Liver (tissue), 9 donors: Measurements from ENCODE around the gene THOP1. TPM values are rescaled to one million over a fixed set of nuclear protein-coding genes. Genes with fewer than 3 reads are reported as not detected.

Experiments
- DNase-seq: peaks from one replicate; pipeline ENCODE4 v3.0.0-alpha.2; 2017; ENCODE audit warnings: low spot score
- H3K27ac ChIP-seq, 2 donors: one replicate each; pipeline ENCODE4 v1.7.0; 2013; ENCODE audit warnings: inconsistent platforms in 2 of 2, low read length in 2 of 2, control low read depth in 1 of 2, low read depth in 1 of 2, mild to moderate bottlenecking in 1 of 2
- H3K27me3 ChIP-seq, 4 donors: one replicate each; pipeline versions ENCODE4 v1.6.1 to v1.7.0; 2013; ENCODE audit warnings: low read length in 3 of 4, inconsistent platforms in 1 of 4, mild to moderate bottlenecking in 1 of 4, moderate library complexity in 1 of 4; ENCODE audit not compliant: control insufficient read depth in 4 of 4, insufficient read depth in 4 of 4
- H3K36me3 ChIP-seq, 4 donors: one replicate each; pipeline versions ENCODE4 v1.6.1 to v1.7.0; 2013; ENCODE audit warnings: low read length in 3 of 4, mild to moderate bottlenecking in 3 of 4, low read depth in 1 of 4, moderate library complexity in 1 of 4; ENCODE audit not compliant: control insufficient read depth in 4 of 4, insufficient read depth in 3 of 4
- H3K4me1 ChIP-seq, 4 donors: one replicate each; pipeline versions ENCODE4 v1.6.1 to v1.7.0; 2013; ENCODE audit warnings: low read length in 3 of 4, mild to moderate bottlenecking in 3 of 4, moderate library complexity in 1 of 4; ENCODE audit not compliant: control insufficient read depth in 4 of 4, insufficient read depth in 4 of 4
- H3K4me3 ChIP-seq, 3 donors: one replicate each; pipeline versions ENCODE4 v1.6.1 to v1.7.0; 2013; ENCODE audit warnings: low read length in 3 of 3, control low read depth in 1 of 3, low read depth in 1 of 3, mild to moderate bottlenecking in 1 of 3
- H3K9ac ChIP-seq, 2 donors: one replicate each; pipeline ENCODE4 v1.7.0; 2013; ENCODE audit warnings: low read length in 2 of 2, mild to moderate bottlenecking in 2 of 2, moderate library complexity in 2 of 2, control low read depth in 1 of 2, low read depth in 1 of 2
- H3K9me3 ChIP-seq, 4 donors: one replicate each; pipeline versions ENCODE4 v1.6.1 to v1.7.0; 2013; ENCODE audit warnings: low read length in 3 of 4; ENCODE audit not compliant: control insufficient read depth in 4 of 4
- CTCF ChIP-seq: fragments of 150-350 bp; IDR thresholded peaks from 2 replicates; pipeline ENCODE4 v1.5.1; 2017; ENCODE audit warnings: improper control_type of control experiment, low read depth, low read length; ENCODE audit not compliant: missing input control
- EGR1 ChIP-seq, 2 donors: IDR thresholded peaks; 2 replicates each; pipeline ENCODE4 v1.6.1; 2016 to 2018; ENCODE audit warnings: antibody characterized with exemption in 2 of 2, low read depth in 2 of 2
- FOXA1 ChIP-seq: IDR thresholded peaks from 2 replicates; pipeline ENCODE4 v1.6.1; 2016; ENCODE audit warnings: antibody characterized with exemption
- FOXA2 ChIP-seq: IDR thresholded peaks from 2 replicates; pipeline ENCODE4 v1.6.1; 2016; ENCODE audit warnings: antibody characterized with exemption
- GABPA ChIP-seq, 2 donors: IDR thresholded peaks in 1 of 2; conservative IDR thresholded peaks in 1 of 2; 2 replicates each; pipeline ENCODE4 v1.6.1; 2016; ENCODE audit warnings: antibody characterized with exemption in 2 of 2, mild to moderate bottlenecking in 1 of 2, moderate library complexity in 1 of 2
- HNF4A ChIP-seq, 2 donors: conservative IDR thresholded peaks; 2 replicates each; pipeline ENCODE4 v1.6.1; 2016; ENCODE audit warnings: antibody characterized with exemption in 2 of 2, mild to moderate bottlenecking in 2 of 2
- HNF4G ChIP-seq: IDR thresholded peaks from 2 replicates; pipeline ENCODE4 v1.6.1; 2016; ENCODE audit warnings: antibody characterized with exemption
- JUND ChIP-seq, 2 donors: IDR thresholded peaks; 2 replicates each; pipeline ENCODE4 v1.6.1; 2016; ENCODE audit warnings: antibody characterized with exemption in 2 of 2
- NR2F2 ChIP-seq: IDR thresholded peaks from 2 replicates; pipeline ENCODE4 v1.6.1; 2016; ENCODE audit warnings: antibody characterized with exemption
- RAD21 ChIP-seq, 2 donors: IDR thresholded peaks; 2 replicates each; pipeline ENCODE4 v1.6.1; 2016; ENCODE audit warnings: antibody characterized with exemption in 2 of 2, mild to moderate bottlenecking in 2 of 2
- RXRA ChIP-seq, 2 donors: IDR thresholded peaks; 2 replicates each; pipeline ENCODE4 v1.6.1; 2017 to 2018; ENCODE audit warnings: antibody characterized with exemption in 2 of 2, mild to moderate bottlenecking in 1 of 2
- SP1 ChIP-seq: IDR thresholded peaks from 2 replicates; pipeline ENCODE4 v1.6.1; 2018; ENCODE audit warnings: antibody characterized with exemption, mild to moderate bottlenecking
- TAF1 ChIP-seq: conservative IDR thresholded peaks from 2 replicates; pipeline ENCODE4 v1.6.1; 2016; ENCODE audit warnings: antibody characterized with exemption, mild to moderate bottlenecking
- YY1 ChIP-seq: IDR thresholded peaks from 2 replicates; pipeline ENCODE4 v1.6.1; 2016; ENCODE audit warnings: antibody characterized with exemption, mild to moderate bottlenecking
- WGBS: extraction: QIAGEN DNeasy Blood & Tissue Kit; methylation state at CpG from one replicate; pipeline ENCODE4 v1.1.7; 2013; 5-methylcytosine and 5-hydroxymethylcytosine counted together
- polyA plus RNA-seq, 2 donors: library from polyadenylated mRNA; stranded (reverse) in 1 of 2; unstranded in 1 of 2; fragments of 200-250 nt in 1 of 2; fragments of >200 nt in 1 of 2; fragmentation: Nextera tagmentation in 1 of 2; extraction: Ambion mirVana in 1 of 2; gene quantifications; one replicate each; pipeline versions ENCODE4 v1.2.1 to v1.2.3, GENCODE V29; 2013 to 2015
- total RNA-seq, 2 donors: library from RNA; depleted of rRNA; stranded (reverse); fragments of >200 nt; gene quantifications; one replicate each; pipeline ENCODE4 v1.2.3, GENCODE V29; 2014
- TF ChIP-seq, protein P1 (sequence below): IDR thresholded peaks from 2 replicates; pipeline ENCODE4 v1.6.1; 2016; ENCODE audit warnings: antibody characterized with exemption
- TF ChIP-seq, protein P2 (sequence below): IDR thresholded peaks from 2 replicates; pipeline ENCODE4 v1.6.1; 2016; ENCODE audit warnings: antibody characterized with exemption, mild to moderate bottlenecking
- TF ChIP-seq, protein P3 (sequence below): IDR thresholded peaks from 2 replicates; pipeline ENCODE4 v1.6.1; 2016; ENCODE audit warnings: antibody characterized with exemption
- TF ChIP-seq, protein P4 (sequence below): IDR thresholded peaks from 2 replicates; pipeline ENCODE4 v1.6.1; 2016; ENCODE audit warnings: antibody characterized with exemption
- donor health status: healthy.
- donor health status: healthy.
- donor health status: healthy.
- donor health status: healthy.
- donor health status: healthy.

THOP1 gene
- total and polyA plus RNA-seq, 4 donors: 39.1 to 56.2 (median 44.7) TPM

DNA sequence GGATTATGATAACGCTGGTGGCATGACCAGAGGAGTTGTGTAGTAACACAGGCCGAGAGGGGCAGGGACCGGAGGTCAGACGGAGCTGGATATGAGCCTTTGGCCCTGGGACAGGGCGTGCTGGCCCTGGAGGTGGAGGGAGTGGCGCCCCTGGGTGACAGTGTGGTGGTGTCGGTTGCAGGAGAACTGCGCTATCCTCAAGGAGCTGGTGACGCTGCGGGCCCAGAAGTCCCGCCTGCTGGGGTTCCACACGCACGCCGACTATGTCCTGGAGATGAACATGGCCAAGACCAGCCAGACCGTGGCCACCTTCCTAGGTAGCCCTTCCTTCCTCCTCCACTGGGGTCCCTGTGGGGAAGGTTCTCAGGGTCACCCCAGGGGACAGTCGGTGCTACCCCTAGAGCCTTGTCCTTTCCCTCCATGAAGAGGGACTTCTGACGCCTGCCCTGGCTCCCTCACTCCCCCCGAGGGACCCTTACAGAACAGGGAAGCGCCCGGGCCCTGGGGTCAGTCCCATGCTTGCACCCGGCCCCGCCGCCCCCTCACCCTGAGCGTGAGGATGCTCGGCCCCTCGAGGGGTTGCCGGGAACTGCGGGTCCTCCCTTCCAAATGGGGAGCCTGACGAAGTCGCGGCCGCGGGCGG lies 21.6 kb downstream of the THOP1 start:
- Histone ChIP-seq H3K36me3 (peaks cover 0 to 44% (median 7%) of the 10 kb centered on the region in 4 donors), H3K4me1 (peaks cover 4 to 21% (median 11%) of the 10 kb centered on the region in 4 donors), H3K9ac (no peak overlapping the region), H3K27ac (no peak overlapping the region), H3K27me3 (no peaks in the 10 kb centered on the region), H3K4me3 (no peak overlapping the region), H3K9me3 (no peaks in the 10 kb centered on the region)
- no peak for DNase-seq
- 95% methylated on average over 34 of the region's 34 CpGs for WGBS
- no peak for TF ChIP-seq EGR1 (IDR thresholded peaks at IDR 0.05; ENCODE audit: low read depth in 2 of 2)
- no peak for TF ChIP-seq JUND (IDR thresholded peaks at IDR 0.05)
- TF ChIP-seq, protein P1, sequence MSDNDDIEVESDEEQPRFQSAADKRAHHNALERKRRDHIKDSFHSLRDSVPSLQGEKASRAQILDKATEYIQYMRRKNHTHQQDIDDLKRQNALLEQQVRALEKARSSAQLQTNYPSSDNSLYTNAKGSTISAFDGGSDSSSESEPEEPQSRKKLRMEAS: no peak
- no peak for TF ChIP-seq FOXA2
- no peak for TF ChIP-seq CTCF
- TF ChIP-seq RXRA (IDR thresholded peaks at IDR 0.05): no peak
- no peak for TF ChIP-seq SP1
- TF ChIP-seq TAF1: no peak
- TF ChIP-seq, protein P2, sequence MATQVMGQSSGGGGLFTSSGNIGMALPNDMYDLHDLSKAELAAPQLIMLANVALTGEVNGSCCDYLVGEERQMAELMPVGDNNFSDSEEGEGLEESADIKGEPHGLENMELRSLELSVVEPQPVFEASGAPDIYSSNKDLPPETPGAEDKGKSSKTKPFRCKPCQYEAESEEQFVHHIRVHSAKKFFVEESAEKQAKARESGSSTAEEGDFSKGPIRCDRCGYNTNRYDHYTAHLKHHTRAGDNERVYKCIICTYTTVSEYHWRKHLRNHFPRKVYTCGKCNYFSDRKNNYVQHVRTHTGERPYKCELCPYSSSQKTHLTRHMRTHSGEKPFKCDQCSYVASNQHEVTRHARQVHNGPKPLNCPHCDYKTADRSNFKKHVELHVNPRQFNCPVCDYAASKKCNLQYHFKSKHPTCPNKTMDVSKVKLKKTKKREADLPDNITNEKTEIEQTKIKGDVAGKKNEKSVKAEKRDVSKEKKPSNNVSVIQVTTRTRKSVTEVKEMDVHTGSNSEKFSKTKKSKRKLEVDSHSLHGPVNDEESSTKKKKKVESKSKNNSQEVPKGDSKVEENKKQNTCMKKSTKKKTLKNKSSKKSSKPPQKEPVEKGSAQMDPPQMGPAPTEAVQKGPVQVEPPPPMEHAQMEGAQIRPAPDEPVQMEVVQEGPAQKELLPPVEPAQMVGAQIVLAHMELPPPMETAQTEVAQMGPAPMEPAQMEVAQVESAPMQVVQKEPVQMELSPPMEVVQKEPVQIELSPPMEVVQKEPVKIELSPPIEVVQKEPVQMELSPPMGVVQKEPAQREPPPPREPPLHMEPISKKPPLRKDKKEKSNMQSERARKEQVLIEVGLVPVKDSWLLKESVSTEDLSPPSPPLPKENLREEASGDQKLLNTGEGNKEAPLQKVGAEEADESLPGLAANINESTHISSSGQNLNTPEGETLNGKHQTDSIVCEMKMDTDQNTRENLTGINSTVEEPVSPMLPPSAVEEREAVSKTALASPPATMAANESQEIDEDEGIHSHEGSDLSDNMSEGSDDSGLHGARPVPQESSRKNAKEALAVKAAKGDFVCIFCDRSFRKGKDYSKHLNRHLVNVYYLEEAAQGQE: no peak
- no peak for TF ChIP-seq HNF4A (conservative IDR thresholded peaks at IDR 0.05)
- TF ChIP-seq NR2F2: no peak
- TF ChIP-seq FOXA1: no peak
- TF ChIP-seq HNF4G: no peak
- TF ChIP-seq RAD21 (IDR thresholded peaks at IDR 0.05): no peak
- TF ChIP-seq, protein P3, sequence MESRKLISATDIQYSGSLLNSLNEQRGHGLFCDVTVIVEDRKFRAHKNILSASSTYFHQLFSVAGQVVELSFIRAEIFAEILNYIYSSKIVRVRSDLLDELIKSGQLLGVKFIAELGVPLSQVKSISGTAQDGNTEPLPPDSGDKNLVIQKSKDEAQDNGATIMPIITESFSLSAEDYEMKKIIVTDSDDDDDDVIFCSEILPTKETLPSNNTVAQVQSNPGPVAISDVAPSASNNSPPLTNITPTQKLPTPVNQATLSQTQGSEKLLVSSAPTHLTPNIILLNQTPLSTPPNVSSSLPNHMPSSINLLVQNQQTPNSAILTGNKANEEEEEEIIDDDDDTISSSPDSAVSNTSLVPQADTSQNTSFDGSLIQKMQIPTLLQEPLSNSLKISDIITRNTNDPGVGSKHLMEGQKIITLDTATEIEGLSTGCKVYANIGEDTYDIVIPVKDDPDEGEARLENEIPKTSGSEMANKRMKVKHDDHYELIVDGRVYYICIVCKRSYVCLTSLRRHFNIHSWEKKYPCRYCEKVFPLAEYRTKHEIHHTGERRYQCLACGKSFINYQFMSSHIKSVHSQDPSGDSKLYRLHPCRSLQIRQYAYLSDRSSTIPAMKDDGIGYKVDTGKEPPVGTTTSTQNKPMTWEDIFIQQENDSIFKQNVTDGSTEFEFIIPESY: no peak
- TF ChIP-seq GABPA (IDR thresholded peaks at IDR 0.05 in 1 of 2, conservative IDR thresholded peaks at IDR 0.05 in 1 of 2): no peak
- TF ChIP-seq, protein P4, sequence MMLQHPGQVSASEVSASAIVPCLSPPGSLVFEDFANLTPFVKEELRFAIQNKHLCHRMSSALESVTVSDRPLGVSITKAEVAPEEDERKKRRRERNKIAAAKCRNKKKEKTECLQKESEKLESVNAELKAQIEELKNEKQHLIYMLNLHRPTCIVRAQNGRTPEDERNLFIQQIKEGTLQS: no peak
- no peak for TF ChIP-seq YY1
